ENCODE results near the gene MAML3. TPM values are rescaled to one million over a fixed set of nuclear protein-coding genes. Genes with fewer than 3 reads are reported as not detected.

MAML3 gene
- total RNA-seq, 2 donors from 2014 or later = 9.3 to 10.1 TPM

DNA sequence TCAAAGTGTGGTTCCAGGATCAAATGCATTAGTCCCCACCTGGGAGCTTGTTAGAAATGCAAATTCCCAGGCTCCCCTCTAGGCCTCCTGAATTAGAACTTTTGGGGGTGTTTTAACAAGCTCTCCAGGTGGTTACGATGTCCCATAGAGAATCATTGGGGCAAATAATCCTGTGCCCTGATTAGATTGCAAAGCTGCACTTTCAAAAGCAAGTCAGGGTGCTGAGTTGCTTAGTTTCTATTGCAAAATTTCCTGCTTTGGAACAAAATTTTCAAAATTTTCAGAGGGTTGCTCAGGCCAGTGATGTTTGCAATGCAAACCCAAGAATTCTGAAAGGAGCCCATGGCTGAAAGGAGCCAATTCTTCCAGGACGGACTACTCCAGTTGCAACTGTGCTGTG, 417.3 kb downstream of the MAML3 start:
- Histone ChIP-seq H3K9ac (ENCODE audit: low read depth in 2 of 2, low read length in 2 of 2) (no peak overlapping the region), H3K36me3 (no peaks in the 10 kb centered on the region), H3K4me3 (no peak overlapping the region), H3K9me3 (no peaks in the 10 kb centered on the region), H3K27ac (no peak overlapping the region), H3K4me1 (no peaks in the 10 kb centered on the region), H3K27me3 (no peaks in the 10 kb centered on the region)
- TF ChIP-seq, protein P1, sequence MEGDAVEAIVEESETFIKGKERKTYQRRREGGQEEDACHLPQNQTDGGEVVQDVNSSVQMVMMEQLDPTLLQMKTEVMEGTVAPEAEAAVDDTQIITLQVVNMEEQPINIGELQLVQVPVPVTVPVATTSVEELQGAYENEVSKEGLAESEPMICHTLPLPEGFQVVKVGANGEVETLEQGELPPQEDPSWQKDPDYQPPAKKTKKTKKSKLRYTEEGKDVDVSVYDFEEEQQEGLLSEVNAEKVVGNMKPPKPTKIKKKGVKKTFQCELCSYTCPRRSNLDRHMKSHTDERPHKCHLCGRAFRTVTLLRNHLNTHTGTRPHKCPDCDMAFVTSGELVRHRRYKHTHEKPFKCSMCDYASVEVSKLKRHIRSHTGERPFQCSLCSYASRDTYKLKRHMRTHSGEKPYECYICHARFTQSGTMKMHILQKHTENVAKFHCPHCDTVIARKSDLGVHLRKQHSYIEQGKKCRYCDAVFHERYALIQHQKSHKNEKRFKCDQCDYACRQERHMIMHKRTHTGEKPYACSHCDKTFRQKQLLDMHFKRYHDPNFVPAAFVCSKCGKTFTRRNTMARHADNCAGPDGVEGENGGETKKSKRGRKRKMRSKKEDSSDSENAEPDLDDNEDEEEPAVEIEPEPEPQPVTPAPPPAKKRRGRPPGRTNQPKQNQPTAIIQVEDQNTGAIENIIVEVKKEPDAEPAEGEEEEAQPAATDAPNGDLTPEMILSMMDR (IDR thresholded peaks at IDR 0.05) = no peak
- intact Hi-C loops (cut with DNase I) = loop anchor here (5.0 to 10.0 kb wide), 3 partner anchors 416 to 588 kb away; partner anchors contain the start of gene MAML3
- DNase-seq = no peak

DNA sequence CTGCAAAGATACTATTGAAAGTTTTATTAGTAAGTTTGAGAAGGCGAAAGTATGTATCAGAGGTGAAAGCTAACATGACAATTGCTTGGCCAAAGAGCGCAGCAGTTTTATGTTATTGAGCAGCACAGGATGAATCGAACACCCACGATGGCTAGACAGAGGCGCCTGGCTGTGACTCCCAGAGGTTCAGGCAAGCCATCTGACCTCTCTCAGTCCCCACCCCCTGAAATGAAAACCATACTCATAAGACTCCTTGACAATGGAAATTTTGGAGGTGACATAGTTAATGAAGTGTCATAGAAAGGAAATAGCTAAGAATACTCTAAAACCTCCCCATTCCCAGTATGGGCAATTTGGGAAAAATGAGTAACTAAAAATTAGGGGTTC, 417.7 kb downstream of the MAML3 start:
- Histone ChIP-seq H3K36me3 (no peaks in the 10 kb centered on the region), H3K27ac (no peak overlapping the region), H3K4me3 (no peak overlapping the region), H3K27me3 (no peaks in the 10 kb centered on the region), H3K9me3 (no peaks in the 10 kb centered on the region), H3K9ac (ENCODE audit: low read depth in 2 of 2, low read length in 2 of 2) (no peak overlapping the region), H3K4me1 (no peaks in the 10 kb centered on the region)
- DNase-seq = no peak
- TF ChIP-seq, protein P1 (IDR thresholded peaks at IDR 0.05) = no peak
- intact Hi-C loops (cut with DNase I) = loop anchor here (5.0 to 10.0 kb wide), 3 partner anchors 416 to 589 kb away; partner anchors contain the start of gene MAML3

DNA sequence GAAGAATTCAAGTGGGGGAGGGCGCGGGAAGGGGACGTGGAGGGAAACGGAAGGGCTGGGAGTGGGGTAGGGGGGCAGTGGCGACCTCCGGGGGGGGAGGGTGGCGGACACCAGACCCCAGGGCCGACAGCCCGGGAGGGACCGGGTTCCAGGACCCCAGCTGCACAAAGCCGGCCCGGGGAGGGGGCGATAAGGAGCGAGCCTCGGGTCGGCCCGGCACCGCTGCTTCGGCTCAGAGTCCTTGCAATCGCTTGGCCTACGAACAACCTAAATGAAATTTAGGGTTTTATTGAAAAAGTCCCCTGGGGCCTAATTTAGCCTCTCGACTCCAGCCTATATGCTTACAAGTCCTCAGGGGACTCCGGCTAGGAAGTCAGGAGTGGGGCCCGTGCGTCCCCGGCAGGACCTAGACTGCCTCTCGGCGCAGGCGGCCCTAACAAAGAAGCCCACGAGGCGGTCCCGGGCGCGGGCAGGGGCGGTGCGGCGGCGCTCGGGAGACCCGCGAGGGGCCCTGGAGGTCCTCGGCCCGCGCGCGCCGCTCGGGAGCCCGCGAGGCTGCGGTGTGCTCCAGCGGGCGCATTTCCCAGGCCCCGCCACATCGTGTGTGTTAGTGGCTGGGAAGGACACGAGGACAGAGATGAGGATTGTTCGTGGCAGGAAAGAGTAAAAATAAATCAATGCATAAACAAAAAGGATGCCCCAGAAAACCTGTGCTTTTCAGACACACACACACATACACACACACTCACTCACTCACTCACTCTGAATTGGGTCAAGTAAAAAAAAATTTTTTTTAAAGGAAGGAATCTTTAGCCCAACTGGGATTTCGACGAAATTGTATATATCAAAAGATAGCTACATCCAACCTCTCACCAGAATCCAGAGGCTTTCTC, 418.4 kb downstream of the MAML3 start:
- no peaks in the 10 kb centered on the region for H3K4me1 ChIP-seq
- intact Hi-C loops (cut with DNase I) = loop anchor here (5.0 to 10.0 kb wide), 3 partner anchors 417 to 589 kb away; partner anchors contain the start of gene MAML3
- H3K27ac ChIP-seq = no peak overlapping the region
- H3K4me3 ChIP-seq = peak overlapping the region; percentile 33
- H3K9ac ChIP-seq (ENCODE audit: low read depth in 2 of 2, low read length in 2 of 2) = no peak overlapping the region
- no peak for DNase-seq
- TF ChIP-seq, protein P1 (IDR thresholded peaks at IDR 0.05) = no peak
- no peaks in the 10 kb centered on the region for H3K9me3 ChIP-seq
- no peaks in the 10 kb centered on the region for H3K36me3 ChIP-seq
- H3K27me3 ChIP-seq = no peaks in the 10 kb centered on the region

DNA sequence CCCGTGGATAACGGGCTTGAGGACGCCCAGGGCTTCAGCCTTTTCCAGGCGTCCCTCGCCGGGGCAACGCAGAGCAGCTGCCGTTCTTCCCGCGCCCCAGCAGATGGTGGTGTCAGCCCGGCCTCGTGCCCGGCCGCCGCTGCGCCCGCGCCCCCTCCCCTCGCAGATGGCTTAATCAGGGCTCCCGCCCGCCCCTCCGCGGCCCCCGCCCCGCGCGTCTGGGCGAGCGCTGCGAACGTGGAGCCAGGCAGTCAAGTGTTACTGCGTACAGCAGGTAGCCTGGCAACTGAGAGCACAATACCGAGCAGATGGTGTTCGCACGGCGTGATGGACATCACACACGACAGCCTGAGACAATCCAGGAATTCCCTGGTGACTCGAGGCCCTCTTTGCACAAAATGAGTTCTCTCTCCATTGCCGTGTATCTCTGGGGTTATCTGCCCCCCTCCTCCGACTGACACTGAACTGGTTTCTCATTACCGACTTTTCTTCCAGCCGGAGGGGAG, 419.1 kb downstream of the MAML3 start:
- intact Hi-C loops (cut with DNase I) = loop anchor here (5.0 to 10.0 kb wide), 3 partner anchors 417 to 590 kb away; partner anchors contain the start of gene MAML3
- DNase-seq = peak; percentile 71
- Histone ChIP-seq H3K36me3 (no peaks in the 10 kb centered on the region), H3K4me3 (peak overlapping the region; percentile 33), H3K9me3 (no peaks in the 10 kb centered on the region), H3K27ac (no peak overlapping the region), H3K9ac (ENCODE audit: low read depth in 2 of 2, low read length in 2 of 2) (peak overlapping the region in 1 of 2 donors; percentile 48), H3K27me3 (no peaks in the 10 kb centered on the region), H3K4me1 (no peaks in the 10 kb centered on the region)
- TF ChIP-seq, protein P1 (IDR thresholded peaks at IDR 0.05) = peak; percentile 57

DNA sequence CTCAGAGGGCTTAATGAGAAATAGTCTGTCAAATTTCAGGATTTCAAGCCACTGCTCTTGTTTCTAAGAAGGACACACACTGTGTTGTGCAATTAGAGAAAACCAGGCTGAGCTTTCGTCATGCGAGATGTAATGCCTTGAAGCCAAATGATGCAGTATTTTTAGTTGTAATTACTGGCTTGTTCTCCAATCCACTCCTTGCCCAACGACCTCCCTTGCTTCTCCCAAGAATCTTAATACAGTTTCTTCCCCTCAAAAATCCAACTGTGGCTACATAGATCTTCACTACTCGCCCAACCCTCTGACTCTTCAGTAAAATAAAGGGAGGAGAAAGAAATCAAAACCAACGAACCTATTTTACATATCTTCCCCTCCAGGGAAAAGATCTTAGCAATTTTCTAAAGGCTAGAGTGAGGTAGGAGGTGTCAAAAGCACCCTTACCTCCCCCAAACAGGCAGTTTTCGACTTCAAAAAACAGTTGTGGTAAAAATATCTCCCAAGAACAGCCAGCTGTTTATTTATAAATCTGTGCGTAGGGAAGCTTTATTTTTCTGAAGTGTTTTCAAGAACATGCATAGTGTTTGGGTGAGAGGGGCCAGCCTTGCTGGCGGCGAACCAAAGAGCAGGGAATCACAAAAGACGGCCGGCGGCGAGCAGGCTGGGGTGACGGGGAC, 419.6 kb downstream of the MAML3 start:
- DNase-seq = no peak

More for the DNA sequence above, 419.6 kb downstream of the MAML3 start:
- Histone ChIP-seq H3K9ac (ENCODE audit: low read depth in 2 of 2, low read length in 2 of 2) (peak overlapping the region in 1 of 2 donors; percentile 48), H3K36me3 (no peaks in the 10 kb centered on the region), H3K27ac (no peak overlapping the region), H3K4me1 (no peaks in the 10 kb centered on the region), H3K27me3 (no peaks in the 10 kb centered on the region), H3K9me3 (no peaks in the 10 kb centered on the region), H3K4me3 (peak overlapping the region; percentile 33)
- intact Hi-C loops (cut with DNase I) = loop anchor here (10.0 kb wide), 2 partner anchors 520 to 590 kb away; no protein-coding TSS in a partner anchor
- TF ChIP-seq, protein P1 (IDR thresholded peaks at IDR 0.05) = no peak
